Transverse colon (tissue), 4 donors: ENCODE data around the gene TJP2. TPM values are rescaled to one million over a fixed set of nuclear protein-coding genes. Genes with fewer than 3 reads are reported as not detected.
A peak's percentile ranks its signal among the peaks of the same experiment; 100 is the strongest.

Experiments used
- DNase-seq: peaks from one replicate; pipeline ENCODE4 v3.0.0-alpha.2; 2019
- H3K27ac ChIP-seq, 4 donors: fragments of 200-600 bp; sonication (generic); 2 replicates each; pipeline ENCODE4 v1.5.1; 2016 to 2018; ENCODE audit warnings: inconsistent platforms in 4 of 4
- H3K27me3 ChIP-seq: fragments of 200-600 bp; sonication (generic); 2 replicates; pipeline ENCODE4 v1.5.1; 2017; ENCODE audit warnings: inconsistent platforms
- H3K36me3 ChIP-seq, 4 donors: fragments of 200-600 bp; sonication (generic); 2 replicates each; pipeline ENCODE4 v1.5.1; 2017 to 2019; ENCODE audit warnings: inconsistent platforms in 4 of 4
- H3K4me1 ChIP-seq, 4 donors: fragments of 200-600 bp; sonication (generic); 2 replicates each; pipeline ENCODE4 v1.5.1; 2017 to 2020; ENCODE audit warnings: inconsistent platforms in 4 of 4
- H3K4me3 ChIP-seq, 4 donors: fragments of 200-600 bp; sonication (generic); 1 replicate in 1 of 4; 2 replicates in 3 of 4; pipeline versions ENCODE4 v1.5.1 to v1.6.1; 2017 to 2019; ENCODE audit warnings: inconsistent platforms in 4 of 4
- H3K9me3 ChIP-seq, 2 donors: fragments of 200-600 bp; sonication (generic); 2 replicates each; pipeline ENCODE4 v1.5.1; 2017 to 2019; ENCODE audit warnings: inconsistent platforms in 2 of 2
- CTCF ChIP-seq, 5 experiments: fragments of 200-600 bp in 3 of 5; fragments of 450-650 bp in 2 of 5; sonication (generic) in 3 of 5; IDR thresholded peaks; 1 replicate in 2 of 5; 2 replicates in 3 of 5; pipeline ENCODE4 v1.5.1; 2016 to 2017; ENCODE audit warnings: antibody characterized with exemption in 5 of 5, inconsistent platforms in 3 of 5, mild to moderate bottlenecking in 2 of 5, moderate library complexity in 1 of 5
- EP300 ChIP-seq: sonication (generic); formaldehyde crosslinking; IDR thresholded peaks from one replicate; pipeline ENCODE4 v1.6.1; 2017; ENCODE audit warnings: antibody characterized with exemption, low read depth
- POLR2A ChIP-seq: fragments of 450-650 bp; IDR thresholded peaks from one replicate; pipeline ENCODE4 v1.6.1; 2016; ENCODE audit warnings: antibody characterized with exemption, mild to moderate bottlenecking, moderate library complexity
- POLR2AphosphoS5 ChIP-seq, 3 donors: sonication (generic); formaldehyde crosslinking; IDR thresholded peaks; one replicate each; pipeline ENCODE4 v1.6.1; 2016; ENCODE audit warnings: antibody characterized with exemption in 3 of 3
- WGBS, 2 donors: methylation state at CpG; one replicate each; pipeline ENCODE4 v1.1.5; 2018; ENCODE audit warnings: low coverage in 1 of 2; 5-methylcytosine and 5-hydroxymethylcytosine counted together
- in situ Hi-C, 4 donors: fragments of 200-750 bp; cut with MboI; loops; one replicate each; pipeline versions ENCODE4 v1.15.0 to v1.15.1; 2017; ENCODE audit warnings: low sequenced_read_pairs in 3 of 4, low pct_ligation_motif_present in 1 of 4, low pct_unique_long_range_greater_than_20kb in 1 of 4
- intact Hi-C: fragments of 100-400 bp; cut with DNase I; formaldehyde crosslinking; loops from one replicate; pipeline ENCODE4 v1.15.1; 2023; ENCODE audit warnings: low total_unique reads
- total RNA-seq, 4 donors: library from RNA; depleted of rRNA; stranded (reverse); fragments of >200 nt; gene quantifications; one replicate each; pipeline ENCODE4 v1.1.0, GENCODE V29; 2016

TJP2 gene
- total RNA-seq, 4 donors from 2014 or later, result 128 to 282 (median 202) TPM

GRCh38 chr9:69171517-69171916, 2.6 kb upstream of the TJP2 start:
- TF ChIP-seq EP300 (no peak), POLR2A (no peak), POLR2AphosphoS5 (IDR thresholded peaks at IDR 0.05) (no peak), CTCF (IDR thresholded peaks at IDR 0.05) (no peak)
- no peaks in the 10 kb centered on the region for H3K27me3 ChIP-seq
- no peak for DNase-seq
- no peaks in the 10 kb centered on the region for H3K36me3 ChIP-seq
- in situ Hi-C loops (no loop called here), intact Hi-C loops (no loop called here)
- peaks cover 0 to 32% (median 8%) of the 10 kb centered on the region in 4 donors for H3K4me1 ChIP-seq
- H3K4me3 ChIP-seq, result no peak overlapping the region
- no peaks in the 10 kb centered on the region for H3K9me3 ChIP-seq
- no peak overlapping the region for H3K27ac ChIP-seq
- WGBS, 2 donors, result 97% methylated on average over 5 to 6 of the region's 6 CpGs

DNA sequence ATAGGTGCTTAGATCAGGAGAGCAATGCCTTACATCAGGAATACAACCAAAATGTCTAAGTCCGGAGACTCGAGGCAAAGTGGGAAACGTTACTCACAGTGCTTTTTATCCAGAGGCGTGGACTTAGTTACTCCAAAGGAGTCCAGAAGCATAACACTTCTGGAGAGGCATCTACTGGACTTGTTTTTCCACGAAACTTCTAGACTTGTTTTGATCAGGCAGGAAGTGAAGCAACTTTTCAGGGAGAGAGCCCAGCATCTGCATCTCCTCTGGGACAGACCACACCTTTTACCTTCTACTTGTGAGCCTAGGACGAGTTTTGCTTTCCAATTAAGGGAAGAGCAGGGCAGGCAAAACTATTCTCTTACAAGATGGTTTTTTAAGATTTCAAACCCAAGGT, 1.2 kb upstream of the TJP2 start:
- Histone ChIP-seq H3K4me3 (no peak overlapping the region), H3K27me3 (no peaks in the 10 kb centered on the region), H3K36me3 (no peaks in the 10 kb centered on the region), H3K9me3 (no peaks in the 10 kb centered on the region), H3K27ac (no peak overlapping the region), H3K4me1 (peaks cover 0 to 40% (median 12%) of the 10 kb centered on the region in 4 donors)
- intact Hi-C loops (no loop called here), in situ Hi-C loops (no loop called here)
- 67 to 87% methylated on average over 1 to 6 of the region's 6 CpGs for WGBS, 2 donors
- no peak for DNase-seq
- no peak for TF ChIP-seq EP300
- TF ChIP-seq CTCF (IDR thresholded peaks at IDR 0.05), result no peak
- TF ChIP-seq POLR2A, result no peak

DNA sequence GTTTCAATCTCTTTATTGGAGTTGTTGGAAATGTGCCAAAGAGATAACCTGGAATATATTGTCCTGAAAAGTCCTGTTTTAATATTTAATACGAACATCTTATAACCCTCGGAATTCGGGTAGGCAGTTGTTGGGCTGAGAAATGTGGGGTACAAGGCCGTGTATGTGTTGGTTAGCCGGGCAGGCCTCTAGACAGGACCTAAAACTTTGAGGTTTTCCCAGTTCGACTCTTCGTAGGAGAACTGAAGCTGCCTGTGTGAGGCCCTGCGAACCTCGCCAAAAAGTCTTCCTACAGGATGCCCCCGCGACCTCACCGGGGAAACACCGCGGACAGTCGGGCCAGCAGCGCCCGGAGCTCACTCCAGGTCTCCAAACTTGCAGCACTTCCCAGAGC, 583 bp upstream of the TJP2 start:
- Histone ChIP-seq H3K36me3 (no peaks in the 10 kb centered on the region), H3K27me3 (no peaks in the 10 kb centered on the region), H3K4me1 (peaks cover 0 to 42% (median 13%) of the 10 kb centered on the region in 4 donors), H3K4me3 (peak overlapping the region; percentile 38 to 57 (median 44)), H3K9me3 (no peaks in the 10 kb centered on the region), H3K27ac (peak overlapping the region; percentile 44 to 79 (median 66))
- in situ Hi-C loops (no loop called here), intact Hi-C loops (no loop called here)
- no peak for DNase-seq
- WGBS, 2 donors, result 48 to 76% methylated on average over 6 to 12 of the region's 17 CpGs
- TF ChIP-seq EP300 (no peak), POLR2AphosphoS5 (IDR thresholded peaks at IDR 0.05) (no peak), POLR2A (no peak)

DNA sequence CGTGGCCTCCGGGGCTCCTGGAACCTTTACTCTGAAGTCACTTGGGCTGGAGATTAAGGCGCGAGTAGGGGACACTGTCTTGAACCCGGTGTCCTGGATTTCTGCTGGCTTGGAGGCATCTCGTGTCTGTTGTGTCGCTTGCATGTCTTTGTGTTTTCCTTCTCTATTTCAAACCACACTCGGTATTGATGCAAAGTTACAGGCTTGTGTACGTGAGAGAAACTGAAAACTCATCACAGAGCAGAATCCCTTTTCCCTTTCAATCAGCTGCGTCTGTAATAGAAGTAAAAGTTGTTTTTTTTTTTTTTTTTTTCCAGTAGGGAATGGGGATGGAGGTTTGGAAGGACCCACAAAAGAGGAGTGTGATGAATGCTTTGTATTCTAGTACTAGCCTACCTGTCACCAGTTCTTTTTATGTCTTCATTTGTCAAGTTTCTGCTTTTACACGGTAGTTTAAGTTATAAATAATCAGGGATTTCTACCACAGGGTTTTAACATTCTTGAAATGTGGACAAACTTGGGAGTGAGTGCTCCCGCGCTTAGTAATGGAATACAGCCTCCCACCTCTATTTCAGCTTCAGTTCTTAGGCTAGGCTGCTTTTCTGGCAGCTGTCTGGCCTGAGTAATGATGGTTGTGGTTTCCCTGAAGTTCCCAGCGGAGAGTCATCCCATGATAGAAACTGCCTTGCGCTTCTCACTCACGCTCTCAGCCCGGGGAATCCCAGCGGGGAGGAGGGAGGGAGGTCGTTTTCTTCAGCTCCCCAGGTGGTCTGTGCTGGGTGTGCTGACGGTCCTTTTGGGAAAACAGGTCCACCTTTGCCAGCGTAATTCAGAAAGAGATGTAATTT, 763 bp downstream of the TJP2 start:
- intact Hi-C loops, result no loop called here
- Histone ChIP-seq H3K4me1 (peaks cover 0 to 40% (median 20%) of the 10 kb centered on the region in 4 donors), H3K4me3 (peak overlapping the region; percentile 38 to 57 (median 44)), H3K27ac (peak overlapping the region; percentile 44 to 79 (median 66)), H3K27me3 (no peaks in the 10 kb centered on the region), H3K36me3 (no peaks in the 10 kb centered on the region), H3K9me3 (no peaks in the 10 kb centered on the region)
- TF ChIP-seq POLR2AphosphoS5 (IDR thresholded peaks at IDR 0.05) (peak in 1 of 3 donors; percentile 14), CTCF (IDR thresholded peaks at IDR 0.05) (no peak)
- in situ Hi-C loops, result loop anchor here in 1 of 4 donors (25.0 kb wide), 1 partner anchor 113 kb away; no protein-coding TSS in a partner anchor
- 19 to 30% methylated on average over 9 to 21 of the region's 21 CpGs for WGBS, 2 donors
- peak; percentile 21 for DNase-seq
